Ishikawa (cell line): ENCODE measurements around the gene GFI1B.

Experiments
- EGR1 ChIP-seq: IDR thresholded peaks from 2 replicates; pipeline ENCODE4 v1.6.1; 2012
- EP300 ChIP-seq: IDR thresholded peaks from 2 replicates; pipeline ENCODE4 v1.6.1; 2012; ENCODE audit warnings: borderline replicate concordance
- RAD21 ChIP-seq: IDR thresholded peaks from 2 replicates; pipeline ENCODE4 v1.6.1; 2012; ENCODE audit warnings: low read depth
- TCF12 ChIP-seq: IDR thresholded peaks from 2 replicates; pipeline ENCODE4 v1.6.1; 2012; ENCODE audit warnings: low read depth
- YY1 ChIP-seq: IDR thresholded peaks from 2 replicates; pipeline ENCODE4 v1.6.1; 2012; ENCODE audit warnings: low read depth
- TF ChIP-seq, protein P1 (sequence below): IDR thresholded peaks from 2 replicates; pipeline ENCODE4 v1.6.1; 2012
- TF ChIP-seq, protein P2 (sequence below): IDR thresholded peaks from 2 replicates; pipeline ENCODE4 v1.6.1; 2012
- TF ChIP-seq, protein P3 (sequence below): IDR thresholded peaks from 2 replicates; pipeline ENCODE4 v1.6.1; 2012; ENCODE audit warnings: low read depth, mild to moderate bottlenecking

DNA sequence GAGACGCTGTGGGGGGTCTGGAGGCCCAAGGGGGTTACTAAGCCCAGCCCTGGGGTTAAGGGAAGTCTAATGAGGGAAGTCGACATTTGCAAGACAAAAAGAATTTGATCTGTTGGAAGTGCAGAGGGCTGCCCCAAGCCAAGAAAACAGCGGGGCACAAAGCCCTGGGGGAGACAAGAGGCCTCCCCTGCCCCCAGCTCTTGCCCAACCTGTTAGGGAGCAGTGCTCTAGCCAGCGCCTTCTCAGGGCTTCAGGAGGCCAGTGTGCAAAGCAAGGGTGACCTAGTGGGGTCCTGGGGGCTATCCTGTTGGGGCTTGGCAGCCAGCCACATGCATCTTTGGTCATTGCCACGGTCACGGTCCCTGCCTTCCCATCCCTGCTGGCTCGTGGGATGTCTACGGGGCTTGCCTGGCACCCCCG, 25.2 kb downstream of the GFI1B start:
- TF ChIP-seq RAD21 = no peak
- no peak for TF ChIP-seq TCF12
- TF ChIP-seq, protein P1, sequence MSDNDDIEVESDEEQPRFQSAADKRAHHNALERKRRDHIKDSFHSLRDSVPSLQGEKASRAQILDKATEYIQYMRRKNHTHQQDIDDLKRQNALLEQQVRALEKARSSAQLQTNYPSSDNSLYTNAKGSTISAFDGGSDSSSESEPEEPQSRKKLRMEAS = no peak
- TF ChIP-seq EP300 = no peak
- TF ChIP-seq, protein P2, sequence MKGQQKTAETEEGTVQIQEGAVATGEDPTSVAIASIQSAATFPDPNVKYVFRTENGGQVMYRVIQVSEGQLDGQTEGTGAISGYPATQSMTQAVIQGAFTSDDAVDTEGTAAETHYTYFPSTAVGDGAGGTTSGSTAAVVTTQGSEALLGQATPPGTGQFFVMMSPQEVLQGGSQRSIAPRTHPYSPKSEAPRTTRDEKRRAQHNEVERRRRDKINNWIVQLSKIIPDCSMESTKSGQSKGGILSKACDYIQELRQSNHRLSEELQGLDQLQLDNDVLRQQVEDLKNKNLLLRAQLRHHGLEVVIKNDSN = no peak
- no peak for TF ChIP-seq EGR1
- TF ChIP-seq, protein P3, sequence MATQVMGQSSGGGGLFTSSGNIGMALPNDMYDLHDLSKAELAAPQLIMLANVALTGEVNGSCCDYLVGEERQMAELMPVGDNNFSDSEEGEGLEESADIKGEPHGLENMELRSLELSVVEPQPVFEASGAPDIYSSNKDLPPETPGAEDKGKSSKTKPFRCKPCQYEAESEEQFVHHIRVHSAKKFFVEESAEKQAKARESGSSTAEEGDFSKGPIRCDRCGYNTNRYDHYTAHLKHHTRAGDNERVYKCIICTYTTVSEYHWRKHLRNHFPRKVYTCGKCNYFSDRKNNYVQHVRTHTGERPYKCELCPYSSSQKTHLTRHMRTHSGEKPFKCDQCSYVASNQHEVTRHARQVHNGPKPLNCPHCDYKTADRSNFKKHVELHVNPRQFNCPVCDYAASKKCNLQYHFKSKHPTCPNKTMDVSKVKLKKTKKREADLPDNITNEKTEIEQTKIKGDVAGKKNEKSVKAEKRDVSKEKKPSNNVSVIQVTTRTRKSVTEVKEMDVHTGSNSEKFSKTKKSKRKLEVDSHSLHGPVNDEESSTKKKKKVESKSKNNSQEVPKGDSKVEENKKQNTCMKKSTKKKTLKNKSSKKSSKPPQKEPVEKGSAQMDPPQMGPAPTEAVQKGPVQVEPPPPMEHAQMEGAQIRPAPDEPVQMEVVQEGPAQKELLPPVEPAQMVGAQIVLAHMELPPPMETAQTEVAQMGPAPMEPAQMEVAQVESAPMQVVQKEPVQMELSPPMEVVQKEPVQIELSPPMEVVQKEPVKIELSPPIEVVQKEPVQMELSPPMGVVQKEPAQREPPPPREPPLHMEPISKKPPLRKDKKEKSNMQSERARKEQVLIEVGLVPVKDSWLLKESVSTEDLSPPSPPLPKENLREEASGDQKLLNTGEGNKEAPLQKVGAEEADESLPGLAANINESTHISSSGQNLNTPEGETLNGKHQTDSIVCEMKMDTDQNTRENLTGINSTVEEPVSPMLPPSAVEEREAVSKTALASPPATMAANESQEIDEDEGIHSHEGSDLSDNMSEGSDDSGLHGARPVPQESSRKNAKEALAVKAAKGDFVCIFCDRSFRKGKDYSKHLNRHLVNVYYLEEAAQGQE = no peak
- TF ChIP-seq YY1 = no peak
